PC-3 (cell line): ENCODE measurements around the gene DSCAM.

ENCODE experiments used
- CTCF ChIP-seq: fragments of 300-600 bp; sonication (generic); conservative IDR thresholded peaks from 2 replicates; pipeline ENCODE4 v1.5.1; 2017; ENCODE audit warnings: antibody characterized with exemption, low read depth, mild to moderate bottlenecking, low read length
- EZH2 ChIP-seq: fragments of 300-600 bp; sonication (generic); IDR thresholded peaks from one replicate; pipeline ENCODE4 v1.6.1; 2017; ENCODE audit warnings: antibody characterized with exemption, mild to moderate bottlenecking, low read length; ENCODE audit not compliant: unreplicated experiment

GRCh38 chr21:40569357-40569756 lies 277.6 kb downstream of the DSCAM start:
- TF ChIP-seq CTCF (no peak), EZH2 (no peak)
